DMS153 (cell line): ENCODE results near the gene SLC27A1.
A peak's percentile ranks its signal among the peaks of the same experiment; 100 is the strongest.
"Not testable (repeated sequence)": the region's sequence is repeated elsewhere in the genome, so short reads cannot be mapped to it uniquely, and the experiment has no call there.

Experiments used
- DNase-seq: peaks from one replicate; lab custom pipeline; 2025; lab: John Stamatoyannopoulos, UW

Gene SLC27A1

DNA sequence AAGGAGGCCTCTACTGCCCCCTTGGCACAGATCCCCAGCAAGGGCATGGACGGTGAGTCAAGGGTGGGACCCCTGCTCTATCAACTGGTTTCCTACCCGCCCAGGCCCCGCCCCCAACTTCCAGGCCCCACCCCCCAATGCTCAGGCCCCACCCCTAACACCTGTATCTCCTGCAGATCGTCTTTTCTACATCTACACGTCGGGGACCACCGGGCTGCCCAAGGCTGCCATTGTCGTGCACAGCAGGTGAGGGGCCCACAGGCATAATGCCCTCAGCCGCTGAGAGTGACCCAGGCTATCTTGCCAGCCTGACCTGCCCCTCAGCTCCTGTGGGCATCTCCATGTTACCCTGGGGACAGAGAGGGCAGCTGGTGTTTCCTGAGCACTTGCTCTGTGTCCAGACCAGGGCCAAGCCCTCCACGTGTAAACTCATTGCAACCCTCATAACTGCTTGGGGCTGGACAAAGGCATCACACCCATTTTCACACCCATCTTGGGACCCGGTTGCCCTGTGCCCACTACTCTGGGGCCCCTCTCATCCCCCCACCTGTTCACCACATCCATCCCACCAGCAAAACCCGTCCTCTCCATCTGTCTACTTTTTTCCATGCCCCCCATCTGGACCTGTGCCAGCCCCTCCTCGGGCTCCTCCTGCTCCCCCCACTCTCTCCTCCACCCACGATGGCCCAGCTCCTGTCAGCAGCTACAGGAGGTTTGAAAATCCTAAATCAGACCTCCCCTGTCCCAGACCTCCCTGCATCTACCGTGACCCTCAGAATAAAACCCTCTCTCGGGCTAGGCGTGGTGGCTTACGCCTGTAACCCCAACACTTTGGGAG is 17.2 kb downstream of the SLC27A1 start:
- DNase-seq = no peak

DNA sequence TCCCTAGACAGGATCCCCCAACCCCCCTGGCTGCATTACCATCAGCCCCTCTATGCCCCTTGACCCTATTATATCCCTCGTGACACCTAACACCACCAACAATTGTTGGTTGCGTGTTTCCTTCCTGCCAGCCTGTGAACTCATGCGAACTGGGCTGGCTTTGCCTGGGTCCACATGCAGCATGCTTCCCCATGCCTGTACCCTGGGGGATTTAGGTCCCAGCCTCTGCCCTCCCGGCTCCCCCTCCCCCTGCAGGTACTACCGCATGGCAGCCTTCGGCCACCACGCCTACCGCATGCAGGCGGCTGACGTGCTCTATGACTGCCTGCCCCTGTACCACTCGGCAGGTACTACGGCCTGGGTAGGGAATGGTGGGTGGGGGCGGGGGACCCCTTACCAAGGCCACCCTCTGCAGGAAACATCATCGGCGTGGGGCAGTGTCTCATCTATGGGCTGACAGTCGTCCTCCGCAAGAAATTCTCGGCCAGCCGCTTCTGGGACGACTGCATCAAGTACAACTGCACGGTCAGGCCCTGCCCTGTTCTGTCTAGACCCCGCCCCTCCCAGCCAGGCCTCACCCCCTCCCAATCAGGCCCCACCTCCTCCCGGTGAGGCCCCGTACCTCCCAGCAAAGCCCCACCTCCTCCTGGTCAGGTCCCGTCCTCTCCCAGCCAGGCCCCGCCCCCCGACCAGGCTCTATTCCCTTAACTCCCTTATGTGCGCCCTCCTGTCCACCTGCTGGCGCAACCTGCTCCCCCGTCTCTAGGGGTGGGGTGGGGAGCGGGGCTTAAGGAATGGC is 18.5 kb downstream of the SLC27A1 start:
- no peak for DNase-seq

DNA sequence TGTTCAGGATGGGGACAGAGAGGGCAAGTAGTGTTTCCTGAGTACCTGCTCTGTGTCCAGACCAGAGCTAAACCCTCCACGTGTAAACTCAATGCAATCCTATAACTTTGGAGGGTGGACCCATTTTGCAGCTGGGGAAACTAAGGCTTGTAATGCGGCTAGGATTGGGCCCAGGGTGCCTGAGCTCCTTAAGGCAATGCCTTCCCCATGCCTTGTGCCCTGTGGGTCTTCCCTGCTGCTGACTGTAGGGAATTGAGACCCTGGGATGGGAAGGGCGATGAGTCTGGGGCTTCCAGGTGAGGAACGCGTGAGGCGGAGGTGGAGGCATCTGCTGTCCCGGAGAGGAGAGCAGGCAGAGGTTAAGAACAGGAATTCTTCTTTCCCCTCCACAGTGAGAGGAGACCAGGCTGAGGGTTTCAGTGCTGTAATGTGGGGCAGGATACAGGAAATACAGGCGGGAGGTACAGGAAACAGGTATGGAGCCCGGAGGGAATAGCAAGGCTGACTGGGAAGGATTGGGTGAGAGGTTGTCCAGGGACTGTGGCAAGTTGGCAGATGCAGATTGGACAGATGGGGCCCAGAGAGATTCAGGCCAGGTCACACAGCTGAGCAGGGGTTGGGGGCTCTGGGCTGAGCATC is 19.2 kb downstream of the SLC27A1 start:
- DNase-seq = no peak

DNA sequence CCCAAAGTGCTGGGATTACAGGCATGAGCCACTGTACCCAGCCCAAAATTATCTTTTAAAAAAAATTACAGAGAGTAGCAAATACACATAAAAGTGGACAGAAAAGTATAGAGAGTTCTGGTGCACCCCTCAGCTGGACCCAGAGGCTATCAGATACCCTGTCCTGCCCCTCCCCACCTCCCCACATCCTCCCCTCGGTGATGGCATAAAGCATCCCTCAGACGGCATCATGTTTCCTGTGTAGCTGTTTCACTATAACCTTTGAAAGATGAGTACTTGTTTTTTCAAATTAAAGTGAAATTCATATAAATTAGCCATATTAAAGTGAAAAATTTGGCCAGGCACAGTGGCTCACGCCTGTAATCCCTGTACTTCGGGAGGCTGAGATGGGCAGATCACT is 20.1 kb downstream of the SLC27A1 start:
- DNase-seq = no peak

DNA sequence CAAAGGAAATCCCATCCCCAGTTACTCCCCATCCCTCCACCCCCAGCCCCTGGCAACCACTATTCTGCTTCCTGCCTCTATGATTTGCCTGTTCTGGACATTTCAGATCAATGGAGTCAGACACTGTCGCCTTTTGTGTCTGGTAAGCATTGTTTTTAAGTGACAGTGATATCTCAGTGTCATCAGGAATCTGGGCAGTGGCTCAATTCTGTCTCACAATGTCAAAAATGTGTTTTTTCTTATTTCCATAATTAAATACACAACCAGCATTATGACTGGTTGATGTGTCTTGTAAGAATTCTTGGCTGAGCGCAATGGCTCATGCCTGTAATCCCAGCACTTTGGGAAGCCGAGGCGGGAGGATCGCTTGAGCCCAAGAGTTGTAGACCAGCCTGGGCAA is 21.0 kb downstream of the SLC27A1 start:
- DNase-seq = no peak

DNA sequence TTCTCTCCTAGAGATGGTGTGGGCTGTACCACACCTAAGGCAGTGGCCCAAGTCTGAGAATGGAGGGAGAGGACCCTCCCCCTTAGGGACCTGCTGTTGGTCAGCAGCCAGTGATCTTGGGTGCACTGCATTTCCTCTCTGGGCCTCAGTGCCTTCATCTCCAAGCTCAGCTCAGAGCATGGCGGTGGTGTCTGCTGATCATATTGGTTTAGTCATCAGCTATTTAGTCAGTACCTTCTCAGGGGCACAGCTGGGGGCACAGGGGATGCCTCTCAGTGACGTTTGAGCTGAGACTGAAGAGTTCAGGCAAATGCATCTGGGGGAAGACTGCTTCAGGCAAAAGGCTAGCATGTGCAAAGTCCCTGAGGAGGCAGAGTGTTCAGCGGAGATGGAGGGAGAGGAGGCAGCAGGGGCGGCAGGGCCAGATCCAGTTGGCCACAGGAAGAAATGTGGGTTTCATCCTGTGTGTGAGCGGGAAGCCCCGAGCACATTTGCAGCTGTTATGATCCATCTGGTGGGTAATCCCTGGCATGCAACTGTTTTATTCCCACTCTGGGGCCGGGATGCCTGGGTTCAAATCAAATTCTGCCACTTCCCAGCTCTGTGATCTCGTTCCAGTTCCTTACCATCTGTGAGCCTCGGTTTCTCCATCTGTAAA is 25.4 kb downstream of the SLC27A1 start:
- no peak for DNase-seq

DNA sequence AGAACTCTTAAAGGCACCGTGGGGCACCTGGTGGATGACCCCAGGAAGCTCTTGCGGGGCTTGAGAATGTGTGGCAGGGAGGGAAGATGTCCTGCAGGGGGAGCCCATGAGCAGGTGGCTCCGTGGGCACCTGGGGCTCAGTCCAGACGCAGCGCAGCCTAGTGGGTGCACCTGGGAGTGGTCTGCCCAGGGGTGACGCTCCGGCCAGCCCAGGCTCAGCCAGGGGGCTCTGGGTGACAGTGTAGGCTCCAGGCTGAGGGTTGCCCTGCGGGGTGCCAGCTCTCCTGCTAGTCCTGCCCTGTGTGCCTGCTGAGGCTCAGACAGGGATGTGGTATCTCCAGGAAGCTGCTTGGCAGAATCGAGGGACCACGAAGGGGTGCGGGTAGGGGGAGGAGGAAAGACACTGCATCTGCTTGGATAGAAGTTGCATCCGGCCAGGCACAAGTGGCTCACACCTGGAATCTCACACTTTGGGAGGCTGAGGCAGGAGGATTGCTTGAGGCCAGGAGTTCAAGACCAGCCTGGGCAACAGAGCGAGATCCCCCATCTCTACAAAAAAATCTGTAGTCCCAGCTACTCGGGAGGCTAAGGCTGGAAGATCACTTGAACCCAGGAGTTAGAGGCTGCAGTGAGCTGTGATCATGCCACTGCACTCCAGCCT is 26.1 kb downstream of the SLC27A1 start:
- peak; percentile 37 for DNase-seq

DNA sequence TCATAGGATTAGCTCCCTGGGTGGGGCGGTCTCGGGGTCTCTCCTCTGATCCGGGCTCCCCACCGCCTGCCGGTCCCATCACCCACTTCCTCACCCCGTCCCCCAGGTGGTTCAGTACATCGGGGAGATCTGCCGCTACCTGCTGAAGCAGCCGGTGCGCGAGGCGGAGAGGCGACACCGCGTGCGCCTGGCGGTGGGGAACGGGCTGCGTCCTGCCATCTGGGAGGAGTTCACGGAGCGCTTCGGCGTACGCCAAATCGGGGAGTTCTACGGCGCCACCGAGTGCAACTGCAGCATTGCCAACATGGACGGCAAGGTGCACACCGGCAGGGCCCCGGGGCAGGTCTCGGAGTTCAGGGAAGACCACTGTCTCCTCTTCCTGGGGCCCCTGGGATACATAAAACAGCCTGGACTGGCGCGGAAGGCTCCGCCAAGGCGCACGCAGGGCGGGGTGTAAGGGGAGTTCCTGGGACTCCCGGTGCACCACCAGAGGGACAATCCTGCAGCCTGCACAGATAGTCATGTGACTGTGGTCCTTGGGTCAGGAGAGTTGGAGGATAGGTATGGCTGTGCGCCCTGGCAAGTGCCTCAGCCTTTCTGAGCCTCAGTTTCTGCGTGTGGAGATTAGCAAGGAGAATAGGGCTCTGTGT is 26.9 kb downstream of the SLC27A1 start:
- no peak for DNase-seq

DNA sequence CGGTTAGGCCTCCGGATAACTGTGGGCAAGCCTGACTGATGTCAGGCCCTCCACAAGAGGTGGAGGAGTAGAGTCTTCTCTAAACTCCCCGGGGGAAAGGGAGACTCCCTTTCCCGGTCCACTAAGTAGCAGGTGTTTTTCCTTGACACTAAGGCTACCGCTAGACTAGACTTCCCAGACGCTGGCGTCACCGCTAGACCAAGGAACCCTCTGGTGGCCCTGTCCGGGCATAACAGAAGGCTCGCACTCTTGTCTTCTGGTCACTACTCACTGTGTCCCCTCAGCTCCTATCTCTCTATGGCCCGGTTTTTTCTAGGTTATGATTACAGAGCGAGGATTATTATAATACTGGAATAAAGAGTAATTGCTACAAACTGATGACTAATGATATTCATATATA is 28.7 kb downstream of the SLC27A1 start:
- DNase-seq = not testable (repeated sequence)

DNA sequence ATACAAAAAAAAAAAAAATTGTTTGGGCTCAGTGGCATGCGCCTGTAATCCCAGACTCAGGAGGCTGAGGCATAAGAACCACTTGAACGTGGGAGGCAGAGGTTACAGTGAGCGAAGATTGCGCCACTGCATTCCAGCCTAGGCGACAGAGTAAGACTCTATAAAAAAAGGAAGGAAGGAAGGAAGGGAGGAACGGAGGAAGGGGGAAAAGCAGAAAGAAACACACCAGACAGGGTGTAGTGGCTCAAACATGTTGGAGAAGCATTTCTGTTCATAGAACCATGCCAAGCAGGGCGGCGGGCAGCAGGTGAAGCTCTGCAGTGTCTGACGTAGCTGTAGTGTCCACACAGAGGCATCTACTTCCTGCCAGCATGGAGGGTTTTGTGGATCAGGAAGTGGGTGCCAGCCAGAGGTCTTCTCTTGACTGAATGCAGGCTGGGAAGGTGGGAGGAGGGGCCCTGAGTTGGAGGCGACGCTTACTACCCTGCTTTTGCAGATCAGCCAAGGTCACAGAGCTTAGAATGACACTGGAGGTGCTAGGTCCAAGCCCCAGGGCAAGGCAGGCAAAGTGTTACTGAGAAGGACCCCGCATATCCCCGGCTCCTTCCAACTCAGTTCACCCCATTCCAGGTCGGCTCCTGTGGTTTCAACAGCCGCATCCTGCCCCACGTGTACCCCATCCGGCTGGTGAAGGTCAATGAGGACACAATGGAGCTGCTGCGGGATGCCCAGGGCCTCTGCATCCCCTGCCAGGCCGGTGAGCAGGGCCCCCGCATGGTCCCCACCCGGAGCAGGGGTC is 29.5 kb downstream of the SLC27A1 start:
- DNase-seq = peak; percentile 66

DNA sequence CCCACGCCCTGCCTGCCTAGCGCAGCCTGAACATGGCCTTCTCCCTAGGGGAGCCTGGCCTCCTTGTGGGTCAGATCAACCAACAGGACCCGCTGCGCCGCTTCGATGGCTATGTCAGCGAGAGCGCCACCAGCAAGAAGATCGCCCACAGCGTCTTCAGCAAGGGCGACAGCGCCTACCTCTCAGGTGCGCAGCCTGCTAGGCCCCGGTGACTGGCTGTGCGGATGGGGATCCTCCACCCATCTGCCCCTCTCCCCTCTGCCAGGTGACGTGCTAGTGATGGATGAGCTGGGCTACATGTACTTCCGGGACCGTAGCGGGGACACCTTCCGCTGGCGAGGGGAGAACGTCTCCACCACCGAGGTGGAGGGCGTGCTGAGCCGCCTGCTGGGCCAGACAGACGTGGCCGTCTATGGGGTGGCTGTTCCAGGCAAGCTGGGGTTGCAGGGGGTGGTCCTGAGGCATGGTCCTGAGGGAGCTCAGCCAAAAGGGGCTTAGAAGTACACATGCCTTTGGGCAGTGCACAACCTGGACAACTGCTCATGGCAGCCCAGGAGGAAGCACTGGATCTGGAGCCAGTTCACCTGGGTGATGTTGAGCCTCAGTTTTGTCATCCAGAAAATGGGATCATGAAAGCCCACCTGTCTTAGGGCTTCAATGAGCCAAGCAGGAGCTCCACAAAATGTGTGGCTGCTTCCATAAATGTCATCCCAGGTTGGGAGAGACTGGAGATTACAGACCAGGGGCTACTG is 30.3 kb downstream of the SLC27A1 start:
- DNase-seq = no peak

DNA sequence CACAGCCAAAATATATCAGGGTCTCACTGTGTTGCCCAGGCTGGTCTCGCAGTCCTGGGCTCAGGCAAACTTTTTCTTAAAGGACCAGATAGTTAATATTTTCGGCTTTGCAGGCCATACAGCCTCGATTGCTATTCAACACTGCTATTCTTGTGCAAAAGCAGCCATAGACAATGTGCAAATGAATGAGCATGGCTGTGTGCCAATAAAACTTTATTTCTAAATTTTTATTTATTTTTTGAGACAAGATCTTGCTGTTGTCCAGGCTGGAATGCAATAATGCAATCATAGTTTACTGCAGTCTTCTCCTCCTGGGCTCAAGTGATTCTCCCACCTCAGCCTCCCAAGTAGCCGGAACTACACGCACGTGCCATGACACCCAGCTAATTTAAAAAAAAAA is 32.9 kb downstream of the SLC27A1 start:
- DNase-seq = no peak

DNA sequence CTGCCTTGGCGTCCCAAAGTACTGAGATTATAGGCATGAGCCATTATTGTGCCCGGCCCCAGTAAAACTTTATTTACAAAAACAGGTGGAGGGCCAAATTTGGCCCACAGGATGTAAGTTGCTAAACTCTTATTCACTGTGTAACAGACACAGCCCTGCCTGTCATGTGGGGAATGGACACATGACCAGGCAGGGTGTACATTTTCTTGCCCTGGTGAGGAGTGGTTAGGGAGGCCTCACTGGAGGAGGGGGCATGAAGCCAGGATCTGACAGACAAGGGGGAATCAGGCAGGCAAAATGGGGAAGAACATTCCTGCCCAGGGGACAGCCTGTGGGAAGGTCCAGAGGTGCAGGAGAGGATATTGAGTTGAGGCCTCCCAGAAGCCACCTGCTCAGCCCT is 33.7 kb downstream of the SLC27A1 start:
- no peak for DNase-seq

DNA sequence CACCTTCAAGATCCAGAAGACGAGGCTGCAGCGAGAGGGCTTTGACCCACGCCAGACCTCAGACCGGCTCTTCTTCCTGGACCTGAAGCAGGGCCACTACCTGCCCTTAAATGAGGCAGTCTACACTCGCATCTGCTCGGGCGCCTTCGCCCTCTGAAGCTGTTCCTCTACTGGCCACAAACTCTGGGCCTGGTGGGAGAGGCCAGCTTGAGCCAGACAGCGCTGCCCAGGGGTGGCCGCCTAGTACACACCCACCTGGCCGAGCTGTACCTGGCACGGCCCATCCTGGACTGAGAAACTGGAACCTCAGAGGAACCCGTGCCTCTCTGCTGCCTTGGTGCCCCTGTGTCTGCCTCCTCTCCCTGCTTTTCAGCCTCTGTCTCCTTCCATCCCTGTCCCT is 34.1 kb downstream of the SLC27A1 start:
- no peak for DNase-seq

DNA sequence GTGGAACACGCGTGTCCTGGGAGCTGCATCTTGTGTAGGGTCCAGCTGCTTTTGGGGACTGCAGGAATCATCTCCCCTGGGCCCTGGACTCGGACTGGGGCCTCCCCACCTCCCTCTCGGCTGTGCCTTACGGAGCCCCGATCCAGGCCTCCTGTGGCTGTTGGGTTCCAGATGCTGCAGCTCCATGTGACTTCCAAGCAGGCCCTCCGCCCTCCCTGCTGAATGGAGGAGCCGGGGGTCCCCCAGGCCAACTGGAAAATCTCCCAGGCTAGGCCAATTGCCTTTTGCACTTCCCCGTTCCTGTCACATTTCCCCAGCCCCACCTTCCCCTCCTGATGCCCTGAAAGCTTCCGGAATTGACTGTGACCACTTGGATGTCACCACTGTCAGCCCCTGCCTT is 34.9 kb downstream of the SLC27A1 start:
- DNase-seq = no peak

DNA sequence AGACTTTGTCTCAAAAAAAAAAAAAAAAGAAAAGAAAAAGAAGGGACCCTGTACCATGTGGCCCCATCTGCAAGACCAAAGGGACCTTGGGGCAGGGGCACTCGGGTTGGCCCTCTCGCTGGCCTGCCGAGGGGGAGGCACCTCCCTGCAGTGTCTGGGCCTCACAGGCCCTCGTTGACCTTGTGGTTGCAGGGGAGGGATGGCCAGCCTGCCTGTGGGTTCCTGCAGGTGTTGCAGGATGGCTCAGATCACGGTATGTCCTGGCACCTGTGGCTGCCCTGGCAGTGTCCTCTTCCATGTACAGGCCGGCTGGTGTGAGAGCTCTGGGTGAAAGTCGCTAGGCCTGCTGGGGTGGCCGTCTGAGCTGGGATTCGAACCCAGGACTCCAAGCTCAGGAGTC is 36.4 kb downstream of the SLC27A1 start:
- no peak for DNase-seq

DNA sequence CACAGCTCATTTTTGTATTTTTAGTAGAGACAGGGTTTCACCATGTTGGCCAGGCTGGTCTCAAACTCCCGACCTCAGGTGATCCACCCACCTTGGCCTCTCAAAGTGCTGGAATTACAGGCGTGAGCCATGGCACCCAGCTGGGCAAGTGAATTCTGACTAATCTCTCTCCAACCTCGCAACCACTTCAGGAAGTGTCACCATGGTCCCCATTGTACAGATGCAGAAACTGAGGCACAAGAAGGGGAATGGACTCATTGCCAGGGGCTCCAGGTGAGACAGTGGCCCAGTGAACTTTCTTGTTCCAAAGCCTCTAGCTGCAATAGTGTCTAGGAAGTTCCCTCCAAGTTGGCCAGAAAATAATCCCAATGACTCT is 38.2 kb downstream of the SLC27A1 start:
- not testable (repeated sequence) for DNase-seq

DNA sequence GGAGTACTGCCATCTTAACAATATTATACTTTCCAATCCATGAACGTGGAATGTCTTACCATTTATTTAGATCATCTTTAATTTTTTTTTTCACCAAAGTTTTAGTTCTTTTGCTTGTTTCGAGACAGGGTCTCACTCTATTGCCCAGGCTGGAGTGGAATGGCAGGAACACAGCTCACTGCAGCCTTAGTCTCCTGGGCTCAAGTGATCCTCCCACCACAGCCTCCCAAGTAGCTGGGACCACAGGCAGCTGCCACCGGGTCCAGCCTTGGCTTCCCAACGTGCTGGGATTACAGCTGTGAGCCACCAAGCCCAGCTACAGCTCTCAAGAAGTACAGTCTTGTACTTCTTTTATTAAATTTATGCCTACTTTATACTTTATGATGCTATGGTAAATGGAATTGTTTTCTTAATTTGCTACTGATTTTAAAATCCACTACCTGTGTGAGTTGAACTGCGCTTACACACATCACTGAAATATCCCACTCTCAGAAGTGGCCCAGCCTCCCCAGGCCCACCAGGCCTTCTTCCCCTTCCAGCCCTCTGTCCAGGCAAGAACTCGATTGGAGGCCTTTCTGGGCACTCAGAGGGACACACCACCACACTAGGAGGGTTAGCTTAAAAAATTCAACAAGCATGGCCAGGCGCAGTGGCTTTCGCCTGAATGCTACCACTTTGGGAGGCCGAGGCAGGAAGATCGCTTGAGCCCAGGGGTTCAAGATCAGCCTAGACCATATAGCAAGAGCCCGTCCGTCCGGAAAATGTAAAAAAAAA is 40.1 kb downstream of the SLC27A1 start:
- no peak for DNase-seq
